HepG2 (cell line): Measurements from ENCODE around the gene XPNPEP1. TPM values are rescaled to one million over a fixed set of nuclear protein-coding genes. Genes with fewer than 3 reads are reported as not detected.

Experiments used
- CENPT ChIP-seq: sonication (generic); formaldehyde crosslinking; IDR thresholded peaks from 2 replicates; pipeline ENCODE4 v1.8.0; 2022; ENCODE audit warnings: low read depth, mild to moderate bottlenecking, moderate library complexity, missing genetic modification reagents
- FOXA1 ChIP-seq, 2 experiments: fragments of 450-650 bp in 1 of 2; sonication (generic) in 1 of 2; formaldehyde crosslinking in 1 of 2; IDR thresholded peaks; 2 replicates each; pipeline versions ENCODE4 v1.4.0 to v1.6.1; 2016 to 2020; ENCODE audit warnings: missing genetic modification reagents in 1 of 2
- FOXK2 ChIP-seq: fragments of 450-650 bp; IDR thresholded peaks from 2 replicates; pipeline ENCODE4 v1.6.1; 2016
- GFI1 ChIP-seq: sonication (generic); formaldehyde crosslinking; IDR thresholded peaks from 2 replicates; pipeline ENCODE4 v1.5.0; 2020; ENCODE audit warnings: missing genetic modification reagents, mild to moderate bottlenecking, borderline replicate concordance
- GZF1 ChIP-seq: sonication (generic); formaldehyde crosslinking; IDR thresholded peaks from 2 replicates; pipeline ENCODE4 v1.5.1; 2020; ENCODE audit warnings: mild to moderate bottlenecking, missing genetic modification reagents
- HINFP ChIP-seq: sonication (generic); formaldehyde crosslinking; IDR thresholded peaks from 2 replicates; pipeline ENCODE4 v1.4.0; 2020; ENCODE audit warnings: low read depth, mild to moderate bottlenecking, missing genetic modification reagents
- HNF4A ChIP-seq: sonication (generic); formaldehyde crosslinking; IDR thresholded peaks from 2 replicates; pipeline ENCODE4 v1.4.0; 2020; ENCODE audit warnings: missing genetic modification reagents
- IRF2 ChIP-seq: IDR thresholded peaks from 2 replicates; pipeline ENCODE4 v1.6.1; 2018; ENCODE audit warnings: missing genetic modification reagents, missing compliant biosample characterization
- KDM2A ChIP-seq: sonication (generic); formaldehyde crosslinking; IDR thresholded peaks from 2 replicates; pipeline ENCODE4 v1.4.0; 2020; ENCODE audit warnings: low read depth, missing genetic modification reagents, borderline replicate concordance
- KLF16 ChIP-seq, 2 experiments: sonication (generic) in 1 of 2; formaldehyde crosslinking in 1 of 2; IDR thresholded peaks; 2 replicates each; pipeline versions ENCODE4 v1.6.1 to v1.8.0; 2016 to 2023; ENCODE audit warnings: missing genetic modification reagents in 2 of 2, missing compliant biosample characterization in 1 of 2
- NPAS2 ChIP-seq: sonication (generic); formaldehyde crosslinking; IDR thresholded peaks from 2 replicates; pipeline ENCODE4 v1.8.0; 2022; ENCODE audit warnings: mild to moderate bottlenecking, missing genetic modification reagents, borderline replicate concordance
- SMAD3 ChIP-seq: sonication (generic); formaldehyde crosslinking; IDR thresholded peaks from 2 replicates; pipeline ENCODE4 v1.4.0; 2020; ENCODE audit warnings: missing genetic modification reagents
- STAT6 ChIP-seq: sonication (generic); formaldehyde crosslinking; IDR thresholded peaks from 2 replicates; pipeline ENCODE4 v1.4.0; 2020; ENCODE audit warnings: missing genetic modification reagents, mild to moderate bottlenecking, borderline replicate concordance
- TBX2 ChIP-seq: sonication (generic); formaldehyde crosslinking; IDR thresholded peaks from 2 replicates; pipeline ENCODE4 v1.5.0; 2020; ENCODE audit warnings: missing genetic modification reagents, mild to moderate bottlenecking, borderline replicate concordance
- ZBTB14 ChIP-seq: sonication (generic); formaldehyde crosslinking; IDR thresholded peaks from 2 replicates; pipeline ENCODE4 v1.4.0; 2020; ENCODE audit warnings: missing genetic modification reagents
- ZC3H13 ChIP-seq: sonication (generic); formaldehyde crosslinking; IDR thresholded peaks from 2 replicates; pipeline ENCODE4 v1.8.1; 2023; ENCODE audit warnings: mild to moderate bottlenecking, missing genetic modification reagents, moderate library complexity
- ZFAT ChIP-seq: sonication (generic); formaldehyde crosslinking; conservative IDR thresholded peaks from 2 replicates; pipeline ENCODE4 v1.8.1; 2023; ENCODE audit warnings: missing genetic modification reagents, inconsistent platforms
- ZNF362 ChIP-seq: sonication (generic); formaldehyde crosslinking; IDR thresholded peaks from 2 replicates; pipeline ENCODE4 v1.4.0; 2020; ENCODE audit warnings: missing genetic modification reagents, mild to moderate bottlenecking, borderline replicate concordance
- ZNF552 ChIP-seq: sonication (generic); formaldehyde crosslinking; IDR thresholded peaks from 2 replicates; pipeline ENCODE4 v1.9.0; 2022; ENCODE audit warnings: missing genetic modification reagents, mild to moderate bottlenecking, borderline replicate concordance
- ZNF557 ChIP-seq: sonication (generic); formaldehyde crosslinking; IDR thresholded peaks from 2 replicates; pipeline ENCODE4 v1.4.0; 2020; ENCODE audit warnings: missing genetic modification reagents
- ZNF772 ChIP-seq: sonication (generic); formaldehyde crosslinking; IDR thresholded peaks from 2 replicates; pipeline ENCODE4 v1.5.0; 2020; ENCODE audit warnings: mild to moderate bottlenecking, missing genetic modification reagents
- ZNF816 ChIP-seq: sonication (generic); formaldehyde crosslinking; IDR thresholded peaks from 2 replicates; pipeline ENCODE4 v1.8.0; 2022; ENCODE audit warnings: missing genetic modification reagents, mild to moderate bottlenecking, borderline replicate concordance
- ZSCAN9 ChIP-seq: IDR thresholded peaks from 2 replicates; pipeline ENCODE4 v1.6.1; 2016; ENCODE audit warnings: borderline replicate concordance
- polyA plus RNA-seq, 8 experiments: library from polyadenylated mRNA; depleted of rRNA in 3 of 8; stranded (reverse) in 7 of 8; unstranded in 1 of 8; fragments of >200 nt; fragmentation: Illumina TruSeq in 4 of 8; extraction: Trizol in 4 of 8; gene quantifications; 2 replicates each; pipeline versions ENCODE4 v1.2.1 to v1.2.3, GENCODE V29; 2011 to 2016; ENCODE audit warnings: low read depth in 4 of 8, missing spikeins in 1 of 8, mixed read lengths in 1 of 8; ENCODE audit not compliant: insufficient read depth in 1 of 8
- total RNA-seq, 5 experiments: library from RNA; depleted of rRNA; stranded (reverse); fragments of >200 nt; fragmentation: Illumina TruSeq; extraction: Trizol; gene quantifications; 2 replicates each; pipeline ENCODE4 v1.2.3, GENCODE V29; 2016; ENCODE audit warnings: low read depth in 1 of 5

Gene XPNPEP1
- total and polyA plus RNA-seq, 2 of the 13 experiments (the other 11 are each of a cell fraction or from before 2014, with no cell fraction given): 30.3 to 55.5 TPM

- TF ChIP-seq TBX2 (CRISPR knock-in tag) (0 out of 2 replicates have a peak, but pooled peaks have one; percentile 9), NPAS2 (CRISPR knock-in tag) (no peak), ZNF816 (CRISPR knock-in tag) (no peak; the same call in 1 of the 2 replicates), STAT6 (no peak), FOXK2 (no peak), HINFP (no peak), CENPT (CRISPR knock-in tag) (0 out of 2 replicates have a peak, but pooled peaks have one; percentile 34), ZSCAN9 (CRISPR knock-in tag) (0 out of 2 replicates have a peak, but pooled peaks have one; percentile 37), ZFAT (CRISPR knock-in tag) (0 out of 2 replicates have a peak, but pooled peaks have one; percentile 58), ZNF557 (CRISPR knock-in tag) (no peak), KDM2A (CRISPR knock-in tag) (peak; percentile 29; the same call in 1 of the 2 replicates), ZNF552 (CRISPR knock-in tag) (no peak), IRF2 (no peak), SMAD3 (CRISPR knock-in tag) (no peak), FOXA1 (IDR thresholded peaks at IDR 0.05) (no peak), FOXA1 (CRISPR knock-in tag; IDR thresholded peaks at IDR 0.05) (no peak), ZC3H13 (CRISPR knock-in tag) (no peak), ZBTB14 (CRISPR knock-in tag) (no peak), GZF1 (CRISPR knock-in tag) (no peak), KLF16 (CRISPR knock-in tag; IDR thresholded peaks at IDR 0.05) (peak in 1 of 2 experiments; percentile 12; a peak in 1 of 4 replicates), GFI1 (no peak; the same call in 1 of the 2 replicates), ZNF362 (CRISPR knock-in tag) (no peak), HNF4A (CRISPR knock-in tag) (no peak), ZNF772 (CRISPR knock-in tag) (no peak)
These were observed at the start of gene XPNPEP1 (continued) for GRCh38 chr10:109922976-109923921.
